Islet of Langerhans (tissue), 1 donor: Measurements from ENCODE around the gene TAS1R3.

Experiments
- FAIRE-seq: peaks from one replicate; lab custom pipeline; 2011; peaks lifted over from hg19 to GRCh38; lab: Jason Lieb, UNC

Gene TAS1R3

DNA sequence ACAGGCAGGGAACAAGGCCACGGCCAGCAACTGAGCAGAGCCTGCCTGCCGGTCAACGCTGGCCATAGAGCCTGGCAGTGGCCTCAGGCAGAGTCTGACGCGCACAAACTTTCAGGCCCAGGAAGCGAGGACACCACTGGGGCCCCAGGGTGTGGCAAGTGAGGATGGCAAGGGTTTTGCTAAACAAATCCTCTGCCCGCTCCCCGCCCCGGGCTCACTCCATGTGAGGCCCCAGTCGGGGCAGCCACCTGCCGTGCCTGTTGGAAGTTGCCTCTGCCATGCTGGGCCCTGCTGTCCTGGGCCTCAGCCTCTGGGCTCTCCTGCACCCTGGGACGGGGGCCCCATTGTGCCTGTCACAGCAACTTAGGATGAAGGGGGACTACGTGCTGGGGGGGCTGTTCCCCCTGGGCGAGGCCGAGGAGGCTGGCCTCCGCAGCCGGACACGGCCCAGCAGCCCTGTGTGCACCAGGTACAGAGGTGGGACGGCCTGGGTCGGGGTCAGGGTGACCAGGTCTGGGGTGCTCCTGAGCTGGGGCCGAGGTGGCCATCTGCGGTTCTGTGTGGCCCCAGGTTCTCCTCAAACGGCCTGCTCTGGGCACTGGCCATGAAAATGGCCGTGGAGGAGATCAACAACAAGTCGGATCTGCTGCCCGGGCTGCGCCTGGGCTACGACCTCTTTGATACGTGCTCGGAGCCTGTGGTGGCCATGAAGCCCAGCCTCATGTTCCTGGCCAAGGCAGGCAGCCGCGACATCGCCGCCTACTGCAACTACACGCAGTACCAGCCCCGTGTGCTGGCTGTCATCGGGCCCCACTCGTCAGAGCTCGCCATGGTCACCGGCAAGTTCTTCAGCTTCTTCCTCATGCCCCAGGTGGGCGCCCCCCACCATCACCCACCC, at the start of gene TAS1R3:
Gene TAS1R3 (plus strand): TSS at position 213 of the 898 bp plus-strand sequence. CDS start 66 bp downstream, at position 279.
- no peak for FAIRE-seq

DNA sequence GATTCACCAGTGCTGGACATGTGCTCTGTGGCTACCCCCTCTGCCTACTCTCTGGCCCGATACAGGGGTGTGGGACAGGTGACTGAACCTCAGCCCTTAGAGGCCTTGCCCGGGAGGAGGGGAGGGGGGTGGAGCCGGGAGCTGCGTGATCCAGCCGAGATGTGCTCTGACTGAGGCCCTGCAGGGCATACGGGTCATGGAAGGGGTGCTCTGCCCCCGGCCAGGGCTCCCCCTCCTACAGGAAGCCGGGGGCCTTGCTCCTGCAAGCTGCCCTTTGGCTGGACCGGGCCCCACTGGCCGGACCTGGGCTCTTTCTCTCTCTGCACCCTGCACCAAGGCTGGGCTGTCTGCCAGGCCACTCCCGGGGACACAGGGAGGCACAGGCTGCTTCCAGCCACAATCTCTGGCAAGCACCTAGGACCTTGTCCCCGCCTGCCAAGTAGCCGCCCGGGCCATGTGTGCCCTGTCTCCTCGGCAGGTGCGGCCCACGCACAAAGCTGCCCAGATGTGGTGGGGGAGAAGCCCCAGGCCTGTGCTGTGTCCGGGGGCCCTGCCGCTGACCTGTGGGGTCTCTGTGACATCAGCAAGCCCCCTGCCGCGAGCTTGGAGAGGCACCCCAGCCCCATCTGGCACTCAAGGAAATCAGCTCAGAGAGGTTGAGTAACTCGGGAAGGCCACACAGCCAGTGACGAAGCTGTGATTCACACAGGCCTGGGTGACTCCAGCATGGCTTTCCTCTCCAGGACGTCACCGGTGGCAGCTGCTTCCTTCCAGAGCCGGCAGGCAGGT, 49.4 kb upstream of the TAS1R3 start:
- FAIRE-seq = no peak

DNA sequence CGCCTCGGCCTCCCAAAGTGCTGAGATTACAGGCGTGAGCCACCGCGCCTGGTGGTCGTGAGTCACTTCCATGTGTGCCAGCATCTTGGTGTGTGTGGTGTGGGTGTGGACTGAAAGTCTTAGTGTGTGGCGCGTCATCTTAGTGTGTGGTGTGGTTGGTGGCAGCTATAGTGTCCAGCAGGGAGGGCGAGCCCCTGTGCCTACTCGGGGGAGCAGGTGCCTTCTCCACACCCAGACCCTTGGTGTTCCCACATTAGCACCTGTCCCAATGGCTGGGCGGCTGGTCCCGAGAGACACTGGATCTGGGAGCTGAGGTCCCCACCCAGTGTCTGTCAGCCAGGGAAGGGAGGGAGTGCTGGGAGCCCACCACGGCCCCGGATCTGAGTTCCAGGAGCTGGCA, 48.1 kb upstream of the TAS1R3 start:
- no peak for FAIRE-seq

DNA sequence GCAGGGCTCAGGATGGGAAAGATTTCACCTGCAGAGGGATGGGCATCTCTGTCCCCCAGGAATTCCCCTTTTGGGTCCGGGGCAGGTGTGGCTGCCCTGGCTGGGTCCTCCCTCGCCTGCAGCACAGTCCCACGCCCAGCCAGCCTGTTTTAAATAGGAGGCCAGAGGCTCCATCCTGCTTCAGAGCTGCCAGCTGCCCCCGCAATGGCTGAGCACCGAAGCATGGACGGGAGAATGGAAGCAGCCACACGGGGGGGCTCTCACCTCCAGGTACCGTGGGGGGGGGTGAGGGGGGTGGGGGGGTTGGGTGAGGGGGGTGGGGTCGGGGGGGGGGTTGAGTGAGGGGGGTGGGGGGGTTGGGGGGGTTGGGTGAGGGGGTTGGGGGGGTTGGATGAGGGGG, 47.3 kb upstream of the TAS1R3 start:
- FAIRE-seq = no peak

DNA sequence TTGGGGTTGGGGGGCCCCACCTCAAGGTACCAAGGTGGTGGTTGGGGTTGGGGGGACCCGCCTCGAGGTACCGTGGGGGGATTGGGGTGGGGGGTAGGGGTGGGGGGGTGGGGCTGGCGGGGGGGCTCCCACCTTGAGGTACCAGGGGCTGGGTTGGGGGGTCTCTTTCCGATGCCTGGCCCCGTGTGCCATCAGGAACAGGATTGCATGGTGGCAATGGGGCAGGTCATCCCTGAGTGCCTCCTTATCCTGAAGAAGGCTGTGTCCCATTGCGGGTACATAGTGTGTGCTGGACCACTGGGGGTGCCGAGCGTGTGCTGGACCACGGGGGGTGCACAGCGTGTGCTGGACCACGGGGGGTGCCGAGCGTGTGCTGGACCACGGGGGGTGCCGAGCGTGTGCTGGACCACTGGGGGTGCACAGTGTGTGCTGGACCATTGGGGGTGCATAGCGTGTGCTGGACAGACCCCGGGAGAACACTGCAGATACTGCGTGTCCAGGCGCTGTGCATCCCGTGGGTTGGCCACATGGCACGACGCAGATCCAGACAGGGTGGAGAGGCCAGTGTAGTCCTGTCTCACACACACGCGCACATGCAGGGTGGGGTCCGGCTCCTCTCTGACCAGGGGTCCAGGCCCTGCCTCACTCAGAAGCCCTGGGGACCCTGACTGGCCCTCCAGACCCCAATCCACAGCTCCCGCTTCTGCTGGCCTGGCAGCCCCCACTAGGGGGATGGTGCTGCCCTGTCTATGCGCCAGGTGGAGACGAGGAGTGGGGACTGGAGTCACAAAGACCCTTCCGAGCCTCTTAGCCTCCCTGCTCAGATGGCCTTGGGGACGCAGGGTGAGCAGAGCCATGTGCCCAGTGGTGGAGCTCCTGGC, 46.6 kb upstream of the TAS1R3 start:
- FAIRE-seq = no peak

DNA sequence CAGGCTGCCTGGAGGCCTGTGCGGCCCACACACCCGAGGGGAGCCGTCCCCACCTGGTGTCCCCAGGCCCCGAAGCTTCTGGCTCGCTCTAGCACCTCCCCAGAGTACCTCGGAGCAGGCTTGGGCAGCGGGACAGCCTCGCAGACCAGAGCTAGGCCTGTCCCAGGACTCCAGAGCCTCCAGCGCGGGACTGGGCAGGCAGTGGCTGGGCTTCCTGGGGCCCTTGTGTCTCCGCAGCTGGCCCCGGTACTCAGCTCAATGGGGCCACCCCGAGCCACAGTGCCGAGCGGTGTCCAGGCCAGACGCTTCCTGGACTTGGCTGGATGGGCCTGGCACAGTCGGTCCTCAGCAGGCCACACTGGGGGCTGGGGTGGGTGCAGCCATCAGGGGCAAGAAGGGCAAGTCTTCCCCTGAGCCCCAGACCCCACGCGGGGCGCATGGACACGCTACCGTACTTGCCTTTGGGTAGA, 45.9 kb upstream of the TAS1R3 start:
- no peak for FAIRE-seq

DNA sequence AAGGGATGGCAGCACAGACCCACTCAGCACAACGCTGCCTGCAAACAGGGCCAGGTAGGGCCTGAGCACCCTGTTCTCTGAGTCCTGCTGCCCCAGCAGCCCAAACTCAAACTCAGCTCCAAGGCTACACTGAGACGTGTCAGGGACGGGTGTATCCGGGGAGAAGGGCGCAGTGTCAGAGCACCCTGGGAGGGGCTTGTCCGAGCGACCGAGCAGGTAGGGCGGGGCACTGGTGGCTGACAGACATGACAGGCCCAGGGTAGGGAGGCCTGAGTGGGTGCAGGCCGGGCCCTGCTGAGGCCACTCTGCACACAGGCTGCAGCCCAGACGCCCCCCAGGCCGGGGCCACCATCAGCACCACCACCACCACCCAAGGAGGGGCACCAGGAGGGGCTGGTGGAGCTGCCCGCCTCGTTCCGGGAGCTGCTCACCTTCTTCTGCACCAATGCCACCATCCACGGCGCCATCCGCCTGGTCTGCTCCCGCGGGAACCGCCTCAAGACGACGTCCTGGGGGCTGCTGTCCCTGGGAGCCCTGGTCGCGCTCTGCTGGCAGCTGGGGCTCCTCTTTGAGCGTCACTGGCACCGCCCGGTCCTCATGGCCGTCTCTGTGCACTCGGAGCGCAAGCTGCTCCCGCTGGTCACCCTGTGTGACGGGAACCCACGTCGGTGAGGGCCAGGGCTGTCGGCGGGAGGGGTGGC, 45.3 kb upstream of the TAS1R3 start:
- FAIRE-seq = no peak

DNA sequence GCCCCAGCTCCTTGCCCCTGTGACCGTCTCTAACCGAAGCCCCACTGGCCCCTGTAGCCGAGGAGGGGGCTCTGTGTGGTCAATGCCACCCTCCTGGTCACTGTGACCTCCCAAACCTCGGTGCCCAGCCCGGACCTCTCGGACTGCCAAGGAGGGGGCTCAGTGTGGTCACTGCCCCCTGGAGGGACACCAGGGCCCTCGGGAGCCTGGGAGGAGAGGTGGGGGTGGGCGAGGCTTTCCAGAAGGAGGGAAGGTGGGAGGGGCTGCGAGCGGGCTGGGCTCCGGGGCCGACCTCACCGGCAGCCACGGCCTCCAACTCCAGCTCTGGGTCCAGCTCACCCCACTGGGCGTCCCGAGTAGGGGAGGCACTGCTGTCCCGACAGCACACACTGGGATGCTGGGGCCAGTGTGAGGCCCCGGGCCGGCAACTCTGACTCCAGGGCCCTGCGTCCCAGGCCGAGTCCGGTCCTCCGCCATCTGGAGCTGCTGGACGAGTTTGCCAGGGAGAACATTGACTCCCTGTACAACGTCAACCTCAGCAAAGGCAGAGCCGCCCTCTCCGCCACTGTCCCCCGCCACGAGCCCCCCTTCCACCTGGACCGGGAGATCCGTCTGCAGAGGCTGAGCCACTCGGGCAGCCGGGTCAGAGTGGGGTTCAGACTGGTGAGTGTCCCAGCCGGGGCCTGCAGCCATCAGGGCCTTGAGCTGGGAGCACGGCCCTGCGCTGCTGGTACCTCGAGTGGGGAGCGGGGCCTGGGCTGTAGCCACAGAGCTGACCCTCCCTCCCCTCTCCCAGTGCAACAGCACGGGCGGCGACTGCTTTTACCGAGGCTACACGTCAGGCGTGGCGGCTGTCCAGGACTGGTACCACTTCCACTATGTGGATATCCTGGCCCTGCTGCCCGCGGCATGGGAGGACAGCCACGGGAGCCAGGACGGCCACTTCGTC, 44.5 kb upstream of the TAS1R3 start:
- FAIRE-seq = no peak

DNA sequence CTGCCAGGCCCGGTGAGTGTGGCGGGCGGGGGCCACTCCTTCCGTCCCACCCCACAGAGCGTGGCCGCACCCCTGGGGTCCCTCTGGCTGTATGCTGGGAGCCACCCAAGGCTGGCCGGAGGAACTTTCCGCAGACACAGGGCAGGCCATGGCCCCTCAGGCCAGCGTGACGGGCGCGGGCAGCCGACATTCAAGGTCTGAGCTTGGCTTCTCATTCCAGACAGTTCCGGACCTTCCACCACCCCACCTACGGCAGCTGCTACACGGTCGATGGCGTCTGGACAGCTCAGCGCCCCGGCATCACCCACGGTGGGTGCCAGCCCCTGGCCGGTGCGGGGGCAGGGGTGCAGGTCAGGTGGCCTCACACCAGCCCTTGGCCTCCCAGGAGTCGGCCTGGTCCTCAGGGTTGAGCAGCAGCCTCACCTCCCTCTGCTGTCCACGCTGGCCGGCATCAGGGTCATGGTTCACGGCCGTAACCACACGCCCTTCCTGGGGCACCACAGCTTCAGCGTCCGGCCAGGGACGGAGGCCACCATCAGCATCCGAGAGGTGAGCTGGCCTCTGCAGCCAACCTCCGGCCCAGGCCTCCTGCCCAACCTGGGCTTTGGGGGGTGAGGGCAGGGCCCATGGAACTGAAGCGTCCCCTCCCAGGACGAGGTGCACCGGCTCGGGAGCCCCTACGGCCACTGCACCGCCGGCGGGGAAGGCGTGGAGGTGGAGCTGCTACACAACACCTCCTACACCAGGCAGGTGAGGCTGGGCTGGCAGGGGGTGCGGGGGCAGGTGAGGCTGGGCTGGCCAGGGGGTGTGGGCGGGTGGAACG, 43.6 kb upstream of the TAS1R3 start:
- FAIRE-seq = no peak

DNA sequence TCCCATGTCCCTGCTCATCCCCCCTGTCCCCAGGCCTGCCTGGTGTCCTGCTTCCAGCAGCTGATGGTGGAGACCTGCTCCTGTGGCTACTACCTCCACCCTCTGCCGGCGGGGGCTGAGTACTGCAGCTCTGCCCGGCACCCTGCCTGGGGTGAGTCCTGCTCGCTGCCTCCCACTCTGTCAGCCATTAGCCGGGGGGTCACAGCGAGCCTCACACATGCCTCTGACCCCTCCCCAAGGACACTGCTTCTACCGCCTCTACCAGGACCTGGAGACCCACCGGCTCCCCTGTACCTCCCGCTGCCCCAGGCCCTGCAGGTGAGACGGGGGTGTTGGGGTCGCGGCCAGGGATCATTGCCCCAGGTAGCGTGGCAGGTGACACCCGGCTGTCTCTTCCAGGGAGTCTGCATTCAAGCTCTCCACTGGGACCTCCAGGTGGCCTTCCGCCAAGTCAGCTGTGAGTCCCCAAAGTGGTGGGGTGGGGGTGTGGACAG, 40.8 kb upstream of the TAS1R3 start:
- no peak for FAIRE-seq

DNA sequence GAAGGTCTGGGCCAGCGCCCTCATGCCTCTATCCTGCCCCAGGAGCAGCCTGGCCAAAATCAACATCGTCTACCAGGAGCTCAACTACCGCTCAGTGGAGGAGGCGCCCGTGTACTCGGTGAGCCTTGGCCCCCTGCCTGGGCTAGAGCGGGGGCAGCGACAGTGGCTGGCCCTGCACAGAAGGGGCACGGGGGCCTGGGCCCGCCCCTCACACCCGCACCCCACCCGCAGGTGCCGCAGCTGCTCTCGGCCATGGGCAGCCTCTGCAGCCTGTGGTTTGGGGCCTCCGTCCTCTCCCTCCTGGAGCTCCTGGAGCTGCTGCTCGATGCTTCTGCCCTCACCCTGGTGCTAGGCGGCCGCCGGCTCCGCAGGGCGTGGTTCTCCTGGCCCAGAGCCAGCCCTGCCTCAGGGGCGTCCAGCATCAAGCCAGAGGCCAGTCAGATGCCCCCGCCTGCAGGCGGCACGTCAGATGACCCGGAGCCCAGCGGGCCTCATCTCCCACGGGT, 40.0 kb upstream of the TAS1R3 start:
- FAIRE-seq = no peak

DNA sequence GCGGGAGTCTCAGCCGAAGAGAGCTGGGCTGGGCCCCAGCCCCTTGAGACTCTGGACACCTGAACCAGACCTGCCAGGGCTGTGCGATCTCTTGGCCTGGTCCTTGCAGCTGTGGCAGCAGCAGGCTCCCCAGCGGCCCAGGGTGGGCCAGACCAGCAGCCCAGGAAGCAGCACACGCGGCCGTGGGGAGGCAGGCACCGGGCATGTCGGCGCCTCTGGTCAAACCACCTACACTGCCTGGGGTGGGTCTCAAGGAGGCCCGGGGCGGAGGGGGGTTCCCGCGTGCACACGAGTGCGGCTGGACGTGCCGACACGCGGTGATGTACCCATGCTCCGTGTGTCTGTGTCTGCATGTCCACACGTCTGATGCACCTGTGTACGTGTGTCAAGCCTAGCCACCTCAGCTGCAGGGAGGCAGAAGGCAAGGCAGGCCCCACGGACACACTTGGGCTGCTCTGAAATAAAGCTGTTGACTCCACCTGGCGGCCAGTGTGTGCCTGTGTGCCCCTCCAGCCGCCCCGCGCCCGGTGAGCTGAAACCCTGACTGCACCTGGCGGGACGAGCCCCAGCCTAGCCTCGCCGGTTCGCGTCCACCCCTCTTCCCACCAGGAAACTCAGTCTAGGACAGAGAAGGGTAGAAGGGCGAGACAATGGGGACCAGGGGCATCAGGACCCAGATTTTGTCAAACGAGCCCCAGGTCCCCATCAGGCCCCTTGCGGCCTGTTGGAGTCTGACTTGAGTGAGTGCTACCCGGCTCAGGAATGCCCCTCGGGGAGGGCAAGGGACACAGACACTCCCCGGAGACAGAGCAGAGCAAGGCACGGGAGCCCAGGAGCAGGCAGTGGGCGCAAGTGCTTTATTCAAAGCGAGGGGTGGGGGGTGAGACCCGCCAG, 39.3 kb upstream of the TAS1R3 start:
- no peak for FAIRE-seq

DNA sequence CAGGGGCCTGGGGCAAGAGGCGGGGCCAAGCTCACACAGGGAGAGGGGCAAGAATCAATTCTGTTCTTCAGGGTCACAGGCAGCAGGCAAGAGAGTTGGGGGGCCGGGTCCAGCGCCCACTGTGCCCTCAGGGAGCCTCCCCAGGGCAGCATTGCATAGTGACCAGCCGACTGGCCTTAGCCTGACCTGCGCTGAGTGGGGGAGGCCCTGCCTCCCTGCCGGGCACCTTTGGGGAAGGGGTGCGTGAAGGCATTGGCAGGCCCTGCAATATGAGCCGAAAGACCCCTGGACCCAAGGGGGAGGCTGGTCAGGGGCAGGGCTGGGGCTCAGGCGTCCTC, 38.7 kb upstream of the TAS1R3 start:
- no peak for FAIRE-seq

DNA sequence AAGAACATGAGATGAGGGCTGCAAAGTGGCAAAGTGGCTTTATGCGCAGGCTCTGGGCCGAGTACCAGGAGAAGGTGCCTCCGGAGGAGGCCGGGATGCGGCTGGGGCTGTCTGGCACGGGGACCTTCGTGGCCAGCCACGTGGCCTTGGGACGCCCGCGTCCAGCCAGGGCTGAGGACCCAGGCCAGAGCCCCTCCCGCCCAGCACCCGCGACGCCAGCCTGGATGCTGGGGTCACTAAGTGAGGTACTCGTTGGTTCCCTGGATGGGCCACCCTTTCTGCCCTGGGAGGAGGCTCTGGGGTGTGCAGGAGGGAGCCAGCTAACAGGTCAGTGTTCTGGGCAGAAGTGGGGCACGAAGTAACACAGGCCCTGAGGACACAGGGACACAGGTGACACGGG, 38.2 kb upstream of the TAS1R3 start:
- no peak for FAIRE-seq

DNA sequence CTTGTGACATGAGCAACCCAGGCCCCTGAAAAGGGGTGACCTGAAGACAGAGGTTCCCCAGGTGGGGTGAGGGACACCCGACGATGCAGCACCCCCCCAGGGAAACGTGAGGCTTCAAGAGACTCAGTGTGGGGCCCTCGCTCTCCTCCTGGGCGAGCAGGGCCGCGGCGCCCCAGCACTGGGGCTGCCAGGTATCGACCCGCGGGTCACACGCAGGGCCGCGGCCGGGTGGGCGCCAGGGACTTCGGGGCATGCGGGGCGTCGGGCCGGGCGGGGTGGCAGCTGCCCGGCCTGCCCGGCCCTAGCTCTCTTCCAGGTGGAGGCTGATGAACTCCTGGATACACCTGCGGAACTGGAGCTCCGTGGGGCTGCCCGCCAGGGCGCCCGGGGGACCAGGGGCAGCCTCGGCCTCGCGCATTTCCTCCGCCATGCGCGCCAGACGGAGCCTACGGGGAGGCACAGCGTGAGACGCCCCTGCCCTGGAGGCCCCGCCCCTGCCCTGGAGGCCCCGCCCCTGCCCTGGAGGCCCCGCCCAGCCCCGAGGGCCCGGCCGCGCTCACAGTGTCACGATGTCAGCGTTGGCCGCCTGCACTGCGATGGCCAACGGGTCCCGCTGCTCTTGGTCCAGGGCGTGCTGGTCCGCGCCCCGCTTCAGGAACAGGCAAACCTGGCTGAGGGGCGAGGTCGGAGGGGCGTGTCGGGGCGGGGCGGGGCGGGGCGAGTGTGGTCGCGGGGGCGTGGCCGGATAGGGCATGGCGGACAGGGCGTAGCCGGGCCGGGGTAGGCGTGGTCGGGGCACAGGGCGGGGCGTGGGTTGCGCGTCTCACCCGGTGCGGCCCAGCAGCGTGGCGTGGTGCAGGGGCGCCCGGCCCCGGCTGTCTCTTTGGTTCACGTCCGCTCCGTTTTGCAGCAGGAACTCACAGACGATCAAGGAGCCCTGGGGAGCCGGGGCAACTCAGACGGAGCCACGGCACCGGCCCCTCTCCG, 37.5 kb upstream of the TAS1R3 start:
- FAIRE-seq = no peak

DNA sequence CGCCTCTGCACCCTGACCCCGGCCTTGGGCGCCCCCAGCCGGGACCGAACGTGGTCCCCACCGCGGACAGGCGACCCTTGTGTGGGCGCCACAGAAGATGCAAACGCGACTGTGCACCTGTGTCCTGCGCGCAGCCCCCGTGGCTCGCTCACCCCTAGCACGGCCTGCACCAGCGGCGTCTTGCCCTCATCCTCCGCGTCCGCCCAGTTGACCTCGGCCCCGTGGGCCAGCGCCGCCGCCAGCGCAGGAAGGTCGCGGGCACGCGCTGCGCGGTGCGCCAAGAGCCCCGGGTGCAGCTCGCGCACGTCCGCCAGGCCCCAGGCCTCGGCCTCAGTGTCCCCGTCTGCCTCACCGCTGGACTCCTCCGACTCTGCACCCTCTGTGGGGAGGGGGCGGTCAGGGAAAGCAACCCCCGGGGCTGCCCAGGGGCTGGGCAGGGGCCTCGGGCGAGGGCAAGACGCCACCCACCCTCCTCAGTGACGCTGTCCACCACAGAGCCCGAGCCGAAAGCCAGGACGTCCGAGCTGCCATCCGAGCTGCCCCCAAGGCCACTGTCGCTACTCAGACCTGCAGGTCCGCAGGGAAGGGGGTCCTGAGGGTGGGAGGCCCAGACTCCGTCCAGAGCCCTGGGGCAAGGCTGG, 36.7 kb upstream of the TAS1R3 start:
- no peak for FAIRE-seq
